NCI-H2107 treated with DMSO at 0.1 percent for 48 hours (cell line): Measurements from ENCODE around the gene POLR2L.
A peak's percentile ranks its signal among the peaks of the same experiment; 100 is the strongest.

Source experiments
- DNase-seq: peaks from one replicate; lab custom pipeline; 2025; ENCODE audit not compliant: unreplicated experiment; lab: John Stamatoyannopoulos, UW

The POLR2L gene

DNA sequence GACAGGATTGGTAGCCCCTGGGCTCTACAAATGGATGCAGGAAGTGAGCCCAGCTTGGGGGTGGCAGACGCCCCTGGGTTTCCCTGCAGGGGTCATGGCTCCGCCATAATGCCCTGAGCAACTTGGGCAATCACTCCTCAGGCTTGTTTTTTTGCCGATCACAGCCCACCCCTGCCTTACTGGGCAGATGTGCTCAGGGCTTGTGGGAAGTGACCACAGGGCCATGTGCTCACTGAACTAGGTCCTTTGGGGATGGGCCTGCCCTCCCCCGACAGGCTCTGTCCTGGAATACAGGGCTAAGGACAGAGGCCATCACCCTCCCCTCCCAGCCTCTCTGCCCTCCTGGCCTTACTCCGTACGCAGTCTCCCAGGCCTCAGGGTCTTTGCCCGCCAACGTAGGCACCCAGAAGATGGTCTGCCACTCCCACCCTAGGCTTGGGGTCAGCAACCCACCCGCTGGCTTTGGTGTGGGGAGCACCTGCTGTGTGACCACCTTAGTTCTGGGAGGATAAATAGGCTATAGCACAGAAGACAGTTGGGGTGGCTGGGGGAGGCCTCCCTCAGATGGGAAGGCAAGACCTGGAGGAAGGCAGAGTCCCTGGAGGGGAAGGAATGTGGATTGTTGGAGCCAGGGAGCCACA, 28.8 kb downstream of the POLR2L start:
- DNase-seq, result no peak

DNA sequence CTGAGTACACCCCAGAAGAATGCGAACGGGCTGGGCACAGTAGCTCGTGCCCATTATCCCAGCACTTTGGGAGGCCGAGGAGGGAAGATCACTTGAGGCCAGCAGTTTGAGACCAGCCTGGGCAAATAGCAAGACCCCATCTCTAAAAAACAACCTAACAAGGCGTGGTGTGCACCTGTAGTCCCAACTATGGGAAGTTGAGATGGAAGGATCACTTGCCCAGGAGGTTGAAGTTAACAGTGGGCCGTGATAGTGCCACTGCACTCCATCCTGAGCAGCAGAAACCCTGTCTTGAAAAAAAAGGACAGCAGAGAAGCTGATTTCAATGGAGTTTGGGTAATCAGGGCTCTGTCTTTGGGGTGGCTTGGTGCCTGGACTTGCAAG, 29.3 kb downstream of the POLR2L start:
- DNase-seq, result no peak

DNA sequence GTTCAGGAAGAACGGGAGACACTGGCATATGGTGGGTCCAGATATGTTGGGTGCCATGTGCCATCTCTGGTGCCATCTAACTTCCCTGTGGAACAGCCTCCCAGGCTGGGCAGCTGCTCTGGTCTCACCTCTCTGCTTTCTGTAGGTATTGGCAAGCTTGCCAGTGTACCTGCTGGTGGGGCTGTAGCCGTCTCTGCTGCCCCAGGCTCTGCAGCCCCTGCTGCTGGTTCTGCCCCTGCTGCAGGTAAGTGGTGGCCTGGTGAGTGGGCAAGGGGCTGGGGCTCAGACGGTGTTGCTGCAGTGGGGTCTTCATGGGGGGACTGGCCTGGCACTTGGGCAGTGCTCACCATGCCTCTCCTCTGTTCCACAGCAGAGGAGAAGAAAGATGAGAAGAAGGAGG, 29.9 kb downstream of the POLR2L start:
- no peak for DNase-seq

DNA sequence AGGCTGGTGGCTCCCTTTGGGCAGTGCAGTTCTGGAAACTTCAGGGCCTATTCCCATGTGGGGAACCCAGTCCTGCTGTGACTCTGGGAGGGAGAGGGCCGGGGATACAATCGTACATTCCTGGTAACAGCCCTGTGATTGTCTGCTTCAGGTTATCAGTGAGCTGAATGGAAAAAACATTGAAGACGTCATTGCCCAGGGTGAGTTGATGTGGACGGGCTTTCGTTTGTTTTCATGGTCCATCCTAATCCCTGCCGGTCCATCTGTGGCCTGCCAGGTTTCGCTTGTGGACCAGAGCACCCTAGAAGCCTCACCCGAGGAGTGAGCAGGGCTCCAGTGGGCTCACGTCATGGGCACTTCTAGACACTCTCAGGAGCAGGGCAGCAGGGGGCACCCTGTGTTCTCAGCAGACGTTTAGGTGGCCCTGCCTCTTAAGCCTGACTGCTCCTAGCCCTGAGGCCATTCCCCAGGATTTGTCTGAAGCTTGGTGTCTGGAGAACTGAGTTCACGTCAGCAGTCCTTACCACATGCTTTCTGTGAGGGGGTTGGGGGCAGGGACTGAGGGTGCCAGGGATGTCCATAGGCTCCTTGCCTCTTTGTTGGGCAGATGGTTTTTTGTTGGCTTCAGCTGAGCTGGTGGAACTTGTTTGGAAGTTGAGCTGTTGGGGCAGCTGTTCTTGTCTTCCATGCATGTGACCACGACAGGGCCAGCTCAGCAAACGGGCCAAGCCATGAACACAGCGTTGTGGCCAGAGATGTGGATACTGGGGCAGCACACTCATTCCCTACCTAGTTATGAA, 30.7 kb downstream of the POLR2L start:
- no peak for DNase-seq

DNA sequence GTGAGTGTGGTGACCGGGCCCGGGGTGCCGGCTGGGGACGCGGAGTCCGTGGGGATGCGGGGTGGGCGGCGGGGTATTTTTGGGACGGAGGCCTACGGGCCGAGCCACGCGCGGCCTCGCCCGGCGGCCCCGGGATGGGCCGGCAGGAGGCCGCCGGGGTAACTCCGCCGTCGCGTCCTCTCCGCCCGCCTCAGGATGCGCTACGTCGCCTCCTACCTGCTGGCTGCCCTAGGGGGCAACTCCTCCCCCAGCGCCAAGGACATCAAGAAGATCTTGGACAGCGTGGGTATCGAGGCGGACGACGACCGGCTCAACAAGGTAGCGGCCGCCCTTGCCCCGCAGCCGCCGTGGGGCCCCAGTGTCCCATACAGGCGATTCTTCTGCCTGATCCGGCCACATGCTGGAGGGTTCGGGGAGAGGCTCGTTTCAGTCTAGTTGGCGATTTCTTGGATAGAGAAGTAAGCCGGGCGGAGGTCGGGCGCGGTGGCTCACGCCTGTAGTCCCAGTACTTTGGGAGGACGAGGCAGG, 32.2 kb downstream of the POLR2L start:
- no peak for DNase-seq

DNA sequence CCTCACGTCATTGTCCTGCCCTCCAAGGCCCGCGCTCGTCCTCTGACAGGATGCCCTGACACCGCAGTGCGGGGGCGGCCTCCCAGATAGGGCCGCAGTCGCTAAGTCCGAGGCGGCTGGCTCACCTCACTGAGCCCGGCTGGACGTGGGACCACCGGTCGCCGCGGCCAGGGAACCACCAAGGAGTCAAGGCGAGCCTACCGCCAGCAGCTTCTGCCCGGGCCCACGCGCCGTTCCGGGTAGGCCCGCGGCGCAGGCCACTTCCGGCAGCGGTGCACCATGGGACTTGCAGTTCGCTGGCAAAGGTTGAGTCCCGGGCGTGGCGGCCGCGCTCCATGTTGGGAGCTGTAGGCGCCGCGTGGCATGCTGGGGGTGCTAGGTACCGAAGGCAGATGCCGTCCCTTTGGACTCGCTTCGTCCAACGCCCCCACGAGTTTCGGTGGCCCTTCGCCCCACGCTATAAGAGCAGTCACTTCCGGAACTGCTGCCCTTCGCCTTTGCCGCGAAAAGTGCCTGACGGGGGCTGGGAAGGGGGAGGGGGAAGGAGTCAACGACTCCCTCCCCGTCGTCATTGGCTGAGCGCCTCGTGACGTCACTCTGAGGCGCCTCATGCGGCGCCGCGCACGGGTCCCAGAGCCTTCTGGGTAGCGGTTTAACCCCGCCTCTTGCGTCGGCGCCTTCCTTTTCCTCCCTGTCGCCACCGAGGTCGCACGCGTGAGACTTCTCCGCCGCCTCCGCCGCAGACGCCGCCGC, 32.9 kb downstream of the POLR2L start, which contains the start of gene RPLP2:
Gene RPLP2 (plus strand): TSS at position 681 of the 753 bp plus-strand sequence. CDS start 268 bp downstream, outside the sequence.
- peak; percentile 85 for DNase-seq

DNA sequence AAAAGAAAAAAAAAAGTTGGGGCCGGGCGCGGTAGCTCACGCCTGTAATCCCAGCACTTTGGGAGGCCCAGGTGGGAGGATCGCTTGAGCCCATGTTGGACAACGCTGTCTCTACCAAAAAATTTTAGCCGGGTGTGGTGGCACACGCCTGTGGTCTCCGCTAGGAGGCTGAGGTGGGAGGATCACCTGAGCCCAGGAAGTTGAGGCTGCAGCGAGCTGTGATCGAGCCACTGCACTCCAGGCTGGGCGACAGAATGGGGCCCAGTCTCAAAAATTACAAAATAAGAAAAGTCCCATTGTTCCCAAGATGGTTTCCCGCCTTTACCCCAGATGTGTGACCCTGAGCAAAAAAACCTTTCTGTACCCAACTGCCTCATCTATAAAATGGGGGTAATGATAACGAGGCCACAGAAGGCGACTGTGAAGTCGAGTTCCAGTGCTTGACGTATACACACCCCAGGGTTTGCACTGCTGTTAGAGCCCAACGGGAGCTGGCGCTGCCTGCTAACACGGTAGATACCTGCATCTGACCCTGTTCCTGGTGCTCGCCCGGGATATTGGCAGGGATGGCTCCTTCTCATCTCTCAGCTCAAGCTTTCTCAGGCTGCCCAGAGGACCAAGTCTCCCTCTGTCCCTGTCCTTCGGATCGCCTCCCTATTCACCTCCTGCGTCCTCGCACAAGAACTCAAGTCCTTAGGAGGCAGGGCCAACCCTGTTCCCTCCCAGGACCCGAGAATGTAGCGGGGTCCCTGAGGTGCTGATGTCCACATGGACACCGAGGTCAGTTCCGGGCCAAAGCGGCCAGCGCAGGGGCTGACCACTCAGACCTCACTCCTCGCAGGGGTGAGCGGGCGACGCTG, 33.7 kb downstream of the POLR2L start:
- DNase-seq, result no peak

DNA sequence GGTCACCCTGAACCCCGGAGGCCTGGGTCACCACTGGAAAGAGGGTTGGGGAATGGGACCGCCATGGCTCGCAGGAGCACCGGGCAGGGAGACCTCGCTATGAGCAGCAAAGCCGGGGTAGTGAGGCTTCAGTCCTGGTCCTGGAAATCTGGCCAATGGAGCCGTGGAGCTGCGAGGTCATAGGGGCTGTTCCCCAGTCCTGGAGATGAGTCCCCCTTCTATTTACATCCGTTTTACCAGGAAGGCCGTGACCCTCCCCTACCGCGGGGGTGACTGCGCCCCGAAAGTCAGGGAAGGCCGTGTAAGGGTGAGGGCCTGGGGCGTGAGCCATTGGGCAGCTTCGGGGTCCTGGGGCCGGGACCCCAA, 37.7 kb downstream of the POLR2L start:
- DNase-seq, result no peak

DNA sequence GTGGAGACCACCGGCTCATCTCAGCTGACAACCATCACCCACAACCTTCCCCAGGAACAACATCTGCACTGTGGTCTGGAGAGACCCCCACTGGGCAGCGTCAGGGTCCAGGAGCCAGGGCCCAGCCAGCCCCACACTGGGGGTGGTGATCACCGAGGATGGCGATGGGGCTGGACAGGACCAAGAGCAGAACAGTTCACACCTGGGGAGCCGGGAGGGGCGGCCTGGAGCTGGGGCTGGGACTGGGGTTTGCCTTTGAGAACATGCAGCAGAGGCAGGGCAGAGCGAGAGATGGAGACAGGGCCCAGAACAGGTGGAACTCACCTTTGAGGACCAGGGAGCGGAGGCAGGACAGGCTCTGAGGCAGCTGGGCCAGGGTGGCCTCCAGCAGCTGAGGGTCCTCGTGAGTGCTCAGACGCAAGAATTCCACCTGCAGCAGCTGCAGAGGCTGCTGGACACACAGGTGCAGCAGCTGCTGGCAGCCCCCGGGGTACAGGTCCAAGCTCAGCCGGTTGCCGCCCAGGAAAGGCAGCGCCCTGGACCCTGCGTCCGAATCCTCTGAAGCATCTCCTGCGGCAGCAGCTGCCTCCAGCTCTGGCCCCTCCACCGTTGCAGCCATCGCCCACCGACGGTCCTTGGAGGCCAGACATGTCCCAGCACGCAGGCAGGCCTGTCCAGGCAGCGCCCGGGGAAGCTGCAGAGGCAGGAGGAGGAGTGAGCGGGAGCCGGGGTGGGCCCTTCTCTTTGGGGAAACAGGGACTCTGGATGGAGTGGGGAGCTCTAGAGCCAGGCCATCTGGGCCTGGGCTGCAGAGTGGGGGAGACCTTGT, 38.3 kb downstream of the POLR2L start:
- peak; percentile 21 for DNase-seq

DNA sequence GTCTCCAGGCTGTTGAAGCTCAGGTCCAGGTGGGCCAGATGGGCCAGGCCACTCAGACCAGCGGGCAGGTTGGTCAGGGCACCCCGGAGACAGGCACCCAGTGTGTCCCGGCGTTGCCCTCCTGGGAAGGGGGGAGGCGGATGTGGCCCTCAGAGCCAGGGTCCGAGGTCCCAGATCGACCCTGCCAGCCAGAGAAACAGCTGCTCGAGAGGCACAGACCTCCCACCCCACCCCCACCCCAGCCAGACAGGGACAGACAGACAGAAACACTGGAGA, 38.9 kb downstream of the POLR2L start:
- no peak for DNase-seq

DNA sequence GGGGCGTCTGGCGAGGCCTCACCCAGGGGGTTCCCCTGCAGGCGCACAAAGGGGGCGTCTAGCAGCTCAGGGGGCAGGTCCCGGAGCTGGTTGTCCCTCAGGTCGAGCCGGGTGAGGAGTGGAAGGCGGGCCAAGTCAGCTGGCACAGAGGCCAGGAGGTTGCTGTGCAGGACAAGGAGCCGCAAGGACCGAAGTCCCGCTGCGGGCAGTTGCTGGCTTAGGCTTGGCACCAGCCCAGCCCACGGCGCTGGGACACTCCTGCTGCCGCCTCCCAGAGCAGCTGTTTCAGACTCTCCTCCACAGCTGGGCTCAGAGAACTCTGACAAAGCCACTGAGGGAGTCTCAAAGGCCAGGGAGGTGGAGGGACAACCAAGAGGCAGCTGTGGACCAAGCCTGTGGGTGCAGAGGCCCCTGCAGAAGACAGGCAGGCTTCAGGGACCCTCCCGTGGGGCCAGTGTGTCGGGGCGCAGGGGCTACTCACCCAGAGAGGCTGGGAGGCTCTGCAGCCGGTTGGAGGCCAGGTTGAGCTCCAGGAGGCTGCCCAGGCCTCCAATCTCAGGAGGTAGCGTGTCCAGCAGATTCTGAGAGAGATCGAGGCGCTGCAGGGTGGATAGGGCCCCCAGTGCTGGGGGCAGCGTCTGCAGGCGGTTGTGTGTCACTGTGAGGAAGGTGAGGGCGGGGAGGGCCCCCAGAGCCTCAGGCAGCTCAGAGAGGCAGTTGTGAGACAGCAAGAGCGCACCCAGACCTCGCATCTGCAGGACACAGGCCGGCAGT, 39.4 kb downstream of the POLR2L start:
- DNase-seq, result no peak

DNA sequence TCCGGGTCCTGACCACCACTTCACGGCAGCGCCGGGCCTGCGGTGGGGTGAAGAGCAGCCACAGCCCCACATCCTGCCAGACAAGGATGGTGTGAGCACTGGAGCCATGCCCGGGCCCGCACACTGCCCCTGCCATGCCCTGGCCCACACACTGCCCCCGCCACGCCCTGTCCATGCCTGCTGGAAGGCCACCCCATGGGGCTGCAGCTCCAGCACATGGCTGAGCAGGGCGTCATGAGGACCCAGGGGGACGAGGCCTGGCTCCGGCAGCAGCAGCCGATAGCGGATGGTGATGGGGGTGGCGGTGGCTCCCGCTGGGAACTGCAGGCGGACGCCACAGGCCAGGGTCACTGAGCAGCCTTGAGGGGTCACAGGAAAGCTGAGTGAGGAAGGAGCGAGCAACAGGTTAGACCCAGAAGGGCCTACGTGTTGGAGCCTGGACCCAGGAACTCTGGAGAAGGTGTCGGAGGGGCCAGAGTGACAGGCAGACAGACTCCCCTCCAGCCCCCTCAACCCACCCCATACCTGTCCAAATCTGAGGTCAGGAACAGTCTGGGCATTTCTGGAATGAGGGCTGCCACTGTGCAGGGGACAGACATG, 40.2 kb downstream of the POLR2L start:
- DNase-seq, result no peak

DNA sequence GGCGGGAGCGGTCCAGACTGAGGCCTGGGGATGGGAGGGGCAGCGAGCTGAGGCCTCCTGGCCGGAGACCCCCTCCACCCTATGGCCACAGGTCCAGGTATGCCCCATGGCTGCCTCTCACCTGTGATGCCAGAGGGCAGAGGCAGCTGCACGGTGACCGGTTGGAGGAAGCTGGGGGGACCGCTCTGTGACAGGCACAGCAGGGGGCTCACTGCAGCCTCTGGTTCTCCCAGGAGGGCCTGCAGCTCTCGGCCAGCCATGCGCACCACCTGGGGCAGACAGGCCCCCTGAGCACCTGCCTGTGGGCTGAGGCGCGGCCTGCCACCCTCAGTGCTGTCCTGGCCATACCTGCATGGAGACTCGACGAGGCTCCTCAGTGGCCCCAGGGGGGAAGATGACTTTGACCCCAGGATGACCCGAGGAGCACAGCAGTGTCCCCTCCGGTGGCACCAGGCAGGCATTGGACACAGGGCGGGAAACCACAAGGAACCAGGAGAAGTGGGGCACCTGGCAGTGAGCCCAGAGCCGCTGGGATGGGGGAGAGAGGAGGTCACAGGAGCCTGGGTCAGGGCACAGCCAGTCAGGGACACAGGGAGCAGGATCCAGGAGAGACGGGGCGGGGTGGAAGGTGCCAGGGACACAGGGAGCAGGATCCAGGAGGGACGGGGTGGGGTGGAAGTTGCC, 41.1 kb downstream of the POLR2L start:
- DNase-seq, result no peak

DNA sequence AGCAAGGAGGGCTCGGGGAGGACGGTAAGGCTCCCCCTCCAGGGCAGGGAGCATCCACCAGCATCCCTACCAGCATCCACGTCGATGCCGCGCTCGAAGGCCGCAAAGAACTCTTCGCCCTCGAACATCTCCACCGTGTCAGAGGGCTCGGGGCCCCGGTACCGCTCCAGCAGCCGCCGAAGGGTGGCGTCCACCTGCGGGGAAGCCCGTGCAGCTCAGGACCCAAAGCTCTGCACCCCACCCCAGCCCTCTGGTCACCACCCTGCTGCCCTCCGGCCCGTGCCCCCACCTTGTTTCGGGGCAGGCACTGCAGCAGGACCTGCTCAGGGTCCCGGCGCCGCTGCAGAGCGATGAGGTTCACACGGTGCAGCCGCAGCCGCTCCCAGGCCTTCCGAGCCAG, 41.9 kb downstream of the POLR2L start:
- DNase-seq, result no peak

DNA sequence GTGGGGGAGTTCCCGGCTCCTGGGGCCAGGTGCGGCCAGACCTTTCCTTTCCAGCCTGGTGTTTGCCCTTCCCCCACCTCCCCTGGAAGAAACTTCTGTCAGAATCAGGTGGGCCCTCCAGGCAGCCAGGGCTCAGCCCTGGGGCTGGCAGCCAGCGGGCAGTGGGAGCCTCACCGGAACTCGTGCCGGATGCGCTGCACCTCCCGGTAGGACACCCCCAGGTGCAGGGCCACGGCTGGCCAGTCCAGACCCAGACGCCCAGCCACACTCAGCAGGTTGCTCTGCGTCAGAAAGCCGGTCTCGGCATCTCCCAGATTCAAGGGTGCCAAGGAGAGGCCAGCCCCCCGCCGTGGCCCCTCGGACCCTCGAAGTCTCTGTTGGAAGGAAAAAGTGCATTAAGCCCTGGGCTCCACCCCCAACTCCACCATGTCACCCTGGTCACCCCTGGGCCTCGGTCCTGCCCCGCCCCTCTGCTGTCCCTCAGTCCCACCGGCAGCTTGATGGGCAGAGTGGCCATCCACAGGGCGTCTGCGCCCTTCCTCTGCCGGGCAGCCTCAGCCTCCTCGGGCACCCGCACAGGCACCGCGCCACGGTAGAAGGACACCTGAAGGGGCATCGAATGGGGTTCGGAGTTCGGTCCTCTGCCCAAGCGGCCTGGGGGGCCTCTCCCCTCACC, 42.5 kb downstream of the POLR2L start:
- no peak for DNase-seq

DNA sequence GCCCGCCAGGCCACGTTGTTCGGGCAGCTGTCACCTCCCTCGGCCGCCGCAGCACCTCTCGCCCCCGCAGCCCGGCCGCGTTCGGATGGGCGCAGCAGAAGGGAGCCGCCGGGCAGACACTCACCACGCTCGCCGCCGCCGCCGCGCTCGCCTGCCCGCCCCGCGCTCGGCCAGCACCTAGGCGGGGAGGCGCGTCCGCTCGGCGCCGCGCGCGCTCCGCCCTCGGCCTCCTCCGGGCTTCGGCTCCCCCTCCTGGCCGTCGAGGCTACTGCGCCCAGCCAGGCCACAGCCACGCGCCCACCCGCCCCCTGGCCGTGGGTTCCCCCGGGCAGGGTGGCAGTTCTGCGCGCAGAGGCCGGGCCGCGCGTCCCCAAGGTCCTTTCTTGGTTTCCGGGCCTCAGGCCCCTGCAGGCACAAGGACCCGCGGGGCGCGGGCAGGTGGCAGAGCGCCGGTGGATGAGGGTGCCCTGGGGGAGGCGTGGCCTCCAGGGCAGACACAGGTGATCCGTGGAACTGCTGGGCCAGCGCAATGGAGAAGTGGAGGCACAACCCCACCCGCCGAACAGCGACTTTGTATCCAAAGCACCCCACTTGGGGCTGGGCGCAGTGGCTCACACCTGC, 44.1 kb downstream of the POLR2L start, which contains the start of gene SLC25A22:
Gene SLC25A22 (minus strand): TSS at position 189 of the 621 bp plus-strand sequence. CDS start 3,275 bp downstream, outside the sequence.
- DNase-seq, result peak; percentile 22
